Measurements from ENCODE around the gene RAMAC. TPM values are rescaled to one million over a fixed set of nuclear protein-coding genes. Genes with fewer than 3 reads are reported as not detected.

Gene RAMAC
- total and polyA plus RNA-seq, 9 donors = 17.2 to 25.1 (median 21.2) TPM

DNA sequence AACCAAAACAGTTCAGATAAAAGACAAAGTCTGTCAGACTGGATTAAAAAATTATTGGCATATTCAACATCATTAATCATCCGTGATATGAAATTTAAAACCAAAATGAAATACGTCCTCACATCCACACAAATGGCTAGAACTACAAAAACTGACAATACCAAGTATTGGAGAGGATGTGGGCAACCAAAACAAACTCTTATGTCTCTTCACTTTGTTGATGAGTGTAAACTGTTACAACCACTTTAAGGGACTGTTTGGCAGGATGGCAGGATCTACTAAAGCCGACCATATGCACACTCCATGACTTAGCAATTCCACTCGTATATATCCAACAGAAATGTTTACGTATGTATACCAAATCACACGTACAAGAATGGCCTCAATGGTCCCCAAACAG, 50.2 kb downstream of the RAMAC start:
- H3K27ac ChIP-seq = no peak overlapping the region
- intact Hi-C loops (cut with DNase I) = no loop called here
- no peaks in the 10 kb centered on the region for H3K9me3 ChIP-seq
- 95 to 96% (median 96%) methylated on average over 6 of the region's 6 CpGs for WGBS, 3 donors
- H3K4me3 ChIP-seq = no peak overlapping the region
- no peaks in the 10 kb centered on the region for H3K36me3 ChIP-seq
- no peaks in the 10 kb centered on the region for H3K4me1 ChIP-seq (ENCODE audit: insufficient read depth)
- TF ChIP-seq, protein P1, sequence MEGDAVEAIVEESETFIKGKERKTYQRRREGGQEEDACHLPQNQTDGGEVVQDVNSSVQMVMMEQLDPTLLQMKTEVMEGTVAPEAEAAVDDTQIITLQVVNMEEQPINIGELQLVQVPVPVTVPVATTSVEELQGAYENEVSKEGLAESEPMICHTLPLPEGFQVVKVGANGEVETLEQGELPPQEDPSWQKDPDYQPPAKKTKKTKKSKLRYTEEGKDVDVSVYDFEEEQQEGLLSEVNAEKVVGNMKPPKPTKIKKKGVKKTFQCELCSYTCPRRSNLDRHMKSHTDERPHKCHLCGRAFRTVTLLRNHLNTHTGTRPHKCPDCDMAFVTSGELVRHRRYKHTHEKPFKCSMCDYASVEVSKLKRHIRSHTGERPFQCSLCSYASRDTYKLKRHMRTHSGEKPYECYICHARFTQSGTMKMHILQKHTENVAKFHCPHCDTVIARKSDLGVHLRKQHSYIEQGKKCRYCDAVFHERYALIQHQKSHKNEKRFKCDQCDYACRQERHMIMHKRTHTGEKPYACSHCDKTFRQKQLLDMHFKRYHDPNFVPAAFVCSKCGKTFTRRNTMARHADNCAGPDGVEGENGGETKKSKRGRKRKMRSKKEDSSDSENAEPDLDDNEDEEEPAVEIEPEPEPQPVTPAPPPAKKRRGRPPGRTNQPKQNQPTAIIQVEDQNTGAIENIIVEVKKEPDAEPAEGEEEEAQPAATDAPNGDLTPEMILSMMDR (IDR thresholded peaks at IDR 0.05) = no peak
- TF ChIP-seq POLR2A (IDR thresholded peaks at IDR 0.05) (no peak), EP300 (IDR thresholded peaks at IDR 0.05) (no peak)
- no peak for DNase-seq
- H3K27me3 ChIP-seq = no peaks in the 10 kb centered on the region

GRCh38 chr15:83039206-83039605, 53.2 kb downstream of the RAMAC start:
- Histone ChIP-seq H3K36me3 (no peaks in the 10 kb centered on the region), H3K9me3 (no peaks in the 10 kb centered on the region), H3K4me3 (no peak overlapping the region), H3K27ac (no peak overlapping the region), H3K27me3 (no peaks in the 10 kb centered on the region), H3K4me1 (ENCODE audit: insufficient read depth) (no peaks in the 10 kb centered on the region)
- DNase-seq = no peak
- intact Hi-C loops (cut with DNase I) = no loop called here
- 3 to 9% (median 8%) methylated on average over 1 of the region's 1 CpG for WGBS, 3 donors
- TF ChIP-seq, protein P1 (IDR thresholded peaks at IDR 0.05) = no peak
- TF ChIP-seq POLR2A (IDR thresholded peaks at IDR 0.05) (no peak), EP300 (IDR thresholded peaks at IDR 0.05) (no peak)

Other genes with a start within 250 kb of the RAMAC start
- under 1 TPM in 1 of 7 donors, not detected in 6; 0.05 TPM for gene FSD2, start 180.1 kb upstream of the RAMAC start, total RNA-seq
- under 1 TPM in 1 of 2 donors, not detected in 1; 0.01 TPM for gene FSD2, start 180.1 kb upstream of the RAMAC start, polyA plus RNA-seq
- 10 to 100 TPM in 1 of 7 donors, 1 to 10 TPM in 6; 7.6 to 12.5 (median 8.5) TPM for gene WHAMM, start 176.6 kb upstream of the RAMAC start, total RNA-seq
- gene WHAMM, start 176.6 kb upstream of the RAMAC start, polyA plus RNA-seq = 10 to 100 TPM in 1 of 2 donors, 1 to 10 TPM in 1; 6.5 to 10.2 TPM
- 10 to 100 TPM in 5 of 7 donors, 1 to 10 TPM in 2; 3.0 to 60.8 (median 15.4) TPM for gene HOMER2, start 33.5 kb upstream of the RAMAC start, total RNA-seq
- gene HOMER2, start 33.5 kb upstream of the RAMAC start, polyA plus RNA-seq = 1 to 10 TPM; 3.5 to 6.4 TPM
- gene C15orf40, start 25.4 kb downstream of the RAMAC start, total RNA-seq = 10 to 100 TPM; 15.0 to 27.4 (median 18.0) TPM
- gene C15orf40, start 25.4 kb downstream of the RAMAC start, polyA plus RNA-seq = 10 to 100 TPM in 1 of 2 donors, 1 to 10 TPM in 1; 8.4 to 16.0 TPM
- gene BTBD1, start 81.0 kb downstream of the RAMAC start, total RNA-seq = 10 to 100 TPM; 39.2 to 85.5 (median 44.4) TPM
- gene BTBD1, start 81.0 kb downstream of the RAMAC start, polyA plus RNA-seq = 10 to 100 TPM; 24.3 to 44.9 TPM
- 1 to 10 TPM in 6 of 7 donors, under 1 TPM in 1; 0.76 to 5.9 (median 2.7) TPM for gene TM6SF1, start 121.4 kb downstream of the RAMAC start, total RNA-seq
- gene TM6SF1, start 121.4 kb downstream of the RAMAC start, polyA plus RNA-seq = 1 to 10 TPM; 3.4 to 4.9 TPM
- 10 to 100 TPM; 26.0 to 67.6 (median 52.6) TPM for gene HDGFL3, start 221.6 kb downstream of the RAMAC start, total RNA-seq
- 10 to 100 TPM; 24.7 to 53.0 TPM for gene HDGFL3, start 221.6 kb downstream of the RAMAC start, polyA plus RNA-seq